ENCODE measurements around the gene ZNF827. TPM values are rescaled to one million over a fixed set of nuclear protein-coding genes. Genes with fewer than 3 reads are reported as not detected.

ZNF827 gene
- total and polyA plus RNA-seq, 2 experiments from 2014 or later = 7.8 to 17.5 TPM

GRCh38 chr4:145956288-145956890 lies 17.8 kb upstream of the ZNF827 start:
- peak; percentile 64 for DNase-seq (ENCODE audit: low spot score)
- H3K4me1 ChIP-seq (ENCODE audit: insufficient read depth) = no peaks in the 10 kb centered on the region
- no peak overlapping the region for H3K4me2 ChIP-seq
- H4K20me1 ChIP-seq (ENCODE audit: insufficient read depth, poor library complexity, severe bottlenecking) = no peaks in the 10 kb centered on the region
- H3K4me3 ChIP-seq = no peak overlapping the region
- no peak overlapping the region for H2AFZ ChIP-seq
- no peaks in the 10 kb centered on the region for H3K27me3 ChIP-seq
- H3K36me3 ChIP-seq (replicated peaks; ENCODE audit: insufficient read depth, low read depth) = no peaks in the 10 kb centered on the region
- no peaks in the 10 kb centered on the region for H3K9me3 ChIP-seq (ENCODE audit: low read depth)
- 48% methylated on average over 3 of the region's 3 CpGs for WGBS (ENCODE audit: low lambda C conversion rate, missing lambda C conversion rate)
- no peaks in the 10 kb centered on the region for H3K9me2 ChIP-seq (replicated peaks; ENCODE audit: insufficient read depth)
- no peak overlapping the region for H3K27ac ChIP-seq
- no peaks in the 10 kb centered on the region for H3K79me2 ChIP-seq
- TF ChIP-seq EZH2 (IDR thresholded peaks at IDR 0.05; ENCODE audit: borderline replicate concordance) (no peak), EZH2phosphoT487 (IDR thresholded peaks at IDR 0.05; ENCODE audit: low read depth, severe bottlenecking, unreplicated experiment) (no peak), CTCF (IDR thresholded peaks at IDR 0.05; ENCODE audit: poor library complexity) (peak; percentile 66)

GRCh38 chr4:145954924-145955339 lies 16.3 kb upstream of the ZNF827 start:
- no peak overlapping the region for H3K4me2 ChIP-seq
- no peaks in the 10 kb centered on the region for H3K79me2 ChIP-seq
- TF ChIP-seq CTCF (IDR thresholded peaks at IDR 0.05; ENCODE audit: poor library complexity) (no peak), EZH2 (IDR thresholded peaks at IDR 0.05; ENCODE audit: borderline replicate concordance) (no peak), EZH2phosphoT487 (IDR thresholded peaks at IDR 0.05; ENCODE audit: low read depth, severe bottlenecking, unreplicated experiment) (no peak)
- DNase-seq (ENCODE audit: low spot score) = peak; percentile 47
- H3K27ac ChIP-seq = no peak overlapping the region
- no peaks in the 10 kb centered on the region for H3K27me3 ChIP-seq
- no peak overlapping the region for H2AFZ ChIP-seq
- 78% methylated on average over 7 of the region's 7 CpGs for WGBS (ENCODE audit: low lambda C conversion rate, missing lambda C conversion rate)
- no peak overlapping the region for H3K4me3 ChIP-seq
- no peaks in the 10 kb centered on the region for H3K9me3 ChIP-seq (ENCODE audit: low read depth)
- H3K36me3 ChIP-seq (replicated peaks; ENCODE audit: insufficient read depth, low read depth) = no peaks in the 10 kb centered on the region
- H4K20me1 ChIP-seq (ENCODE audit: insufficient read depth, poor library complexity, severe bottlenecking) = no peaks in the 10 kb centered on the region
- no peaks in the 10 kb centered on the region for H3K9me2 ChIP-seq (replicated peaks; ENCODE audit: insufficient read depth)
- H3K4me1 ChIP-seq (ENCODE audit: insufficient read depth) = no peaks in the 10 kb centered on the region

- H3K4me2 ChIP-seq = no peak overlapping the region
- no peaks in the 10 kb centered on the region for H3K9me2 ChIP-seq (replicated peaks; ENCODE audit: insufficient read depth)
- 85% methylated on average over 2 of the region's 2 CpGs for WGBS (ENCODE audit: low lambda C conversion rate, missing lambda C conversion rate)
- H3K27ac ChIP-seq = no peak overlapping the region
- H3K27me3 ChIP-seq = no peaks in the 10 kb centered on the region
- no peak for TF ChIP-seq EZH2phosphoT487 (IDR thresholded peaks at IDR 0.05; ENCODE audit: low read depth, severe bottlenecking, unreplicated experiment)
- no peak for TF ChIP-seq EZH2 (IDR thresholded peaks at IDR 0.05; ENCODE audit: borderline replicate concordance)
- TF ChIP-seq CTCF (IDR thresholded peaks at IDR 0.05; ENCODE audit: poor library complexity) = no peak
- no peak overlapping the region for H2AFZ ChIP-seq
- no peaks in the 10 kb centered on the region for H3K79me2 ChIP-seq
- H3K4me3 ChIP-seq = no peak overlapping the region
- H3K4me1 ChIP-seq (ENCODE audit: insufficient read depth) = no peaks in the 10 kb centered on the region
- H4K20me1 ChIP-seq (ENCODE audit: insufficient read depth, poor library complexity, severe bottlenecking) = no peaks in the 10 kb centered on the region
- no peaks in the 10 kb centered on the region for H3K9me3 ChIP-seq (ENCODE audit: low read depth)
- H3K36me3 ChIP-seq (replicated peaks; ENCODE audit: insufficient read depth, low read depth) = no peaks in the 10 kb centered on the region
- DNase-seq (ENCODE audit: low spot score) = no peak
Observed at GRCh38 chr4:145951931-145952330, 13.3 kb upstream of the ZNF827 start.
